Activated CD8-positive, alpha-beta memory T cell treated with anti-CD3 and anti-CD28 coated beads, Interleukin-2, amount 50 U/mL, for 24 hours (primary cell): ENCODE results near the gene PTPRD.

Experiments used
- DNase-seq: peaks from one replicate; pipeline ENCODE4 v3.0.0-alpha.2; 2020; ENCODE audit errors: extremely low read depth

Gene PTPRD

GRCh38 chr9:8778356-8778755 lies 1834.4 kb downstream of the PTPRD start:
- no peak for DNase-seq

- no peak for DNase-seq
Measured at GRCh38 chr9:8772302-8772701, 1840.5 kb downstream of the PTPRD start.

GRCh38 chr9:8769153-8769552 lies 1843.6 kb downstream of the PTPRD start:
- no peak for DNase-seq

GRCh38 chr9:8766096-8766495 lies 1846.7 kb downstream of the PTPRD start:
- no peak for DNase-seq

GRCh38 chr9:8764051-8764450 lies 1848.8 kb downstream of the PTPRD start:
- no peak for DNase-seq

GRCh38 chr9:8762479-8763085 lies 1850.2 kb downstream of the PTPRD start:
- no peak for DNase-seq

GRCh38 chr9:8760000-8760767 lies 1852.6 kb downstream of the PTPRD start:
- no peak for DNase-seq

GRCh38 chr9:8757881-8758280 lies 1854.9 kb downstream of the PTPRD start:
- DNase-seq = no peak

GRCh38 chr9:8754751-8755150 lies 1858.1 kb downstream of the PTPRD start:
- DNase-seq = no peak

- no peak for DNase-seq
Measured at GRCh38 chr9:8751406-8751930, 1861.3 kb downstream of the PTPRD start.

- no peak for DNase-seq
Measured at GRCh38 chr9:8750639-8751051, 1862.2 kb downstream of the PTPRD start.

- DNase-seq = no peak
Measured at GRCh38 chr9:8745347-8745746, 1867.5 kb downstream of the PTPRD start.

- no peak for DNase-seq
Measured at GRCh38 chr9:8738945-8739344, 1873.9 kb downstream of the PTPRD start.

- DNase-seq = no peak
Measured at GRCh38 chr9:8736805-8737204, 1876.0 kb downstream of the PTPRD start.

- no peak for DNase-seq
Measured at GRCh38 chr9:8734760-8735159, 1878.0 kb downstream of the PTPRD start.

- DNase-seq = no peak
Measured at GRCh38 chr9:8733131-8733954, 1879.5 kb downstream of the PTPRD start.

- no peak for DNase-seq
Measured at GRCh38 chr9:8732367-8733075, 1880.3 kb downstream of the PTPRD start.

- no peak for DNase-seq
Measured at GRCh38 chr9:8730618-8731017, 1882.2 kb downstream of the PTPRD start.

GRCh38 chr9:8728910-8729309 lies 1883.9 kb downstream of the PTPRD start:
- DNase-seq = no peak

- no peak for DNase-seq
Measured at GRCh38 chr9:8727191-8727590, 1885.6 kb downstream of the PTPRD start.

GRCh38 chr9:8726692-8727091 lies 1886.1 kb downstream of the PTPRD start:
- no peak for DNase-seq

GRCh38 chr9:8725635-8726034 lies 1887.2 kb downstream of the PTPRD start:
- DNase-seq = no peak
